GM21786 (cell line): ENCODE data around the gene UBASH3B.
A peak's percentile ranks its signal among the peaks of the same experiment; 100 is the strongest.
"Not testable (repeated sequence)": the region's sequence is repeated elsewhere in the genome, so short reads cannot be mapped to it uniquely, and the experiment has no call there.

Experiments used
- ATAC-seq: cut with Tn5 transposase; IDR thresholded peaks from one replicate; pipeline ENCODE4 v1.9.1; 2021; ENCODE audit not compliant: unreplicated experiment

Gene UBASH3B

GRCh38 chr11:122655527-122656072, at the start of gene UBASH3B:
TSS of gene UBASH3B (plus strand) at chr11:122655722. CDS start at chr11:122656050, 328 bp downstream.
- peak; percentile 77 for ATAC-seq

- not testable (repeated sequence) for ATAC-seq
Measured at GRCh38 chr11:122607162-122607561, 48.4 kb upstream of the UBASH3B start.

GRCh38 chr11:122612123-122612824, 43.2 kb upstream of the UBASH3B start:
- no peak for ATAC-seq

- ATAC-seq = no peak
Measured at GRCh38 chr11:122616718-122617117, 38.8 kb upstream of the UBASH3B start.

- no peak for ATAC-seq
Measured at GRCh38 chr11:122617297-122617696, 38.2 kb upstream of the UBASH3B start.

- no peak for ATAC-seq
Measured at GRCh38 chr11:122617926-122618325, 37.6 kb upstream of the UBASH3B start.

- no peak for ATAC-seq
Measured at GRCh38 chr11:122618927-122619326, 36.6 kb upstream of the UBASH3B start.

- ATAC-seq = no peak
Measured at GRCh38 chr11:122619757-122620156, 35.8 kb upstream of the UBASH3B start.

GRCh38 chr11:122625501-122625900, 30.0 kb upstream of the UBASH3B start:
- not testable (repeated sequence) for ATAC-seq

- no peak for ATAC-seq
Measured at GRCh38 chr11:122625976-122626665, 29.4 kb upstream of the UBASH3B start.

GRCh38 chr11:122627745-122628144, 27.8 kb upstream of the UBASH3B start:
- no peak for ATAC-seq

GRCh38 chr11:122628810-122629555, 26.5 kb upstream of the UBASH3B start:
- ATAC-seq = no peak

- ATAC-seq = no peak
Measured at GRCh38 chr11:122632181-122632824, 23.2 kb upstream of the UBASH3B start.

- no peak for ATAC-seq
Measured at GRCh38 chr11:122633219-122633829, 22.2 kb upstream of the UBASH3B start.

GRCh38 chr11:122634501-122634900, 21.0 kb upstream of the UBASH3B start:
- ATAC-seq = no peak

- ATAC-seq = no peak
Measured at GRCh38 chr11:122637541-122637940, 18.0 kb upstream of the UBASH3B start.

- no peak for ATAC-seq
Measured at GRCh38 chr11:122642472-122642922, 13.0 kb upstream of the UBASH3B start.

GRCh38 chr11:122642971-122643370, 12.6 kb upstream of the UBASH3B start:
- ATAC-seq = no peak

- no peak for ATAC-seq
Measured at GRCh38 chr11:122645847-122646246, 9.7 kb upstream of the UBASH3B start.

GRCh38 chr11:122646549-122647340, 8.8 kb upstream of the UBASH3B start:
- no peak for ATAC-seq
